Right atrium auricular region (tissue), 2 donors: ENCODE measurements around the gene TXNRD1. TPM values are rescaled to one million over a fixed set of nuclear protein-coding genes. Genes with fewer than 3 reads are reported as not detected.

ENCODE experiments used
- DNase-seq: peaks from one replicate; pipeline ENCODE4 v3.0.0-alpha.2; 2019; ENCODE audit warnings: low spot score
- H3K27ac ChIP-seq, 2 donors: fragments of 200-600 bp; sonication (generic); 1 replicate in 1 of 2; 2 replicates in 1 of 2; pipeline ENCODE4 v1.5.1; 2016 to 2019
- H3K27me3 ChIP-seq, 2 donors: fragments of 200-600 bp; sonication (generic); one replicate each; pipeline versions ENCODE4 v1.5.1 to v1.6.0; 2017 to 2019
- H3K36me3 ChIP-seq: fragments of 200-600 bp; sonication (generic); one replicate; pipeline ENCODE4 v1.5.1; 2016
- H3K4me1 ChIP-seq, 2 donors: fragments of 200-600 bp; sonication (generic); one replicate each; pipeline versions ENCODE4 v1.5.1 to v1.6.0; 2017 to 2019
- H3K4me3 ChIP-seq, 2 donors: fragments of 200-600 bp; sonication (generic); 1 replicate in 1 of 2; 2 replicates in 1 of 2; pipeline ENCODE4 v1.5.1; 2017 to 2019; ENCODE audit warnings: mild to moderate bottlenecking in 1 of 2, moderate library complexity in 1 of 2
- H3K9me3 ChIP-seq, 2 donors: fragments of 200-600 bp; sonication (generic); one replicate each; pipeline ENCODE4 v1.5.1; 2019
- CTCF ChIP-seq, 2 donors: fragments of 200-600 bp; sonication (generic); IDR thresholded peaks; one replicate each; pipeline ENCODE4 v1.5.1; 2019; ENCODE audit warnings: antibody characterized with exemption in 2 of 2
- total RNA-seq, 2 donors: library from RNA; depleted of rRNA; stranded (reverse); fragments of >200 nt; gene quantifications; one replicate each; pipeline ENCODE4 v1.1.0, GENCODE V29; 2016

The TXNRD1 gene
- total RNA-seq, 2 donors from 2014 or later = 191 to 286 TPM

- Histone ChIP-seq H3K27ac (no peak overlapping the region), H3K9me3 (no peaks in the 10 kb centered on the region), H3K36me3 (no peaks in the 10 kb centered on the region), H3K4me1 (no peaks in the 10 kb centered on the region), H3K4me3 (no peak overlapping the region), H3K27me3 (no peaks in the 10 kb centered on the region)
- DNase-seq = no peak
- TF ChIP-seq CTCF (IDR thresholded peaks at IDR 0.05) = no peak
Measured at GRCh38 chr12:104280111-104280510, 64.5 kb downstream of the TXNRD1 start.

- H3K4me1 ChIP-seq = peaks cover 0 to 7% of the 10 kb centered on the region in 2 donors
- H3K4me3 ChIP-seq = no peak overlapping the region
- TF ChIP-seq CTCF (IDR thresholded peaks at IDR 0.05) = no peak
- H3K27ac ChIP-seq = no peak overlapping the region
- DNase-seq = no peak
- H3K27me3 ChIP-seq = no peaks in the 10 kb centered on the region
- H3K36me3 ChIP-seq = no peaks in the 10 kb centered on the region
- no peaks in the 10 kb centered on the region for H3K9me3 ChIP-seq
Measured at GRCh38 chr12:104280717-104281458, 65.3 kb downstream of the TXNRD1 start.

GRCh38 chr12:104281636-104282035 lies 66.1 kb downstream of the TXNRD1 start:
- Histone ChIP-seq H3K27ac (no peak overlapping the region), H3K4me1 (peaks cover 0 to 14% of the 10 kb centered on the region in 2 donors), H3K36me3 (no peaks in the 10 kb centered on the region), H3K9me3 (no peaks in the 10 kb centered on the region), H3K4me3 (no peak overlapping the region), H3K27me3 (no peaks in the 10 kb centered on the region)
- peak; percentile 34 for DNase-seq
- no peak for TF ChIP-seq CTCF (IDR thresholded peaks at IDR 0.05)

- no peaks in the 10 kb centered on the region for H3K36me3 ChIP-seq
- H3K4me3 ChIP-seq = no peak overlapping the region
- H3K27ac ChIP-seq = no peak overlapping the region
- DNase-seq = no peak
- H3K4me1 ChIP-seq = peaks cover 0 to 14% of the 10 kb centered on the region in 2 donors
- no peaks in the 10 kb centered on the region for H3K9me3 ChIP-seq
- TF ChIP-seq CTCF (IDR thresholded peaks at IDR 0.05) = no peak
- H3K27me3 ChIP-seq = no peaks in the 10 kb centered on the region
Measured at GRCh38 chr12:104282109-104282508, 66.5 kb downstream of the TXNRD1 start.

GRCh38 chr12:104285740-104286515 lies 70.3 kb downstream of the TXNRD1 start:
- peaks cover 28% of the 10 kb centered on the region for H3K36me3 ChIP-seq
- H3K9me3 ChIP-seq = no peaks in the 10 kb centered on the region
- TF ChIP-seq CTCF (IDR thresholded peaks at IDR 0.05) = no peak
- DNase-seq = no peak
- H3K4me3 ChIP-seq = peak overlapping the region in 1 of 2 donors; percentile 69
- peaks cover 0 to 27% of the 10 kb centered on the region in 2 donors for H3K4me1 ChIP-seq
- H3K27me3 ChIP-seq = no peaks in the 10 kb centered on the region
- H3K27ac ChIP-seq = peak overlapping the region; percentile 92 to 95
